ENCODE results near the gene RABGAP1L. TPM values are rescaled to one million over a fixed set of nuclear protein-coding genes. Genes with fewer than 3 reads are reported as not detected.

RABGAP1L gene
- total and polyA plus RNA-seq, 2 of the 8 experiments (the other 6 are each of a cell fraction or from before 2014, with no cell fraction given), result 33.3 to 156 TPM

GRCh38 chr1:174794861-174795260, 635.5 kb downstream of the RABGAP1L start:
- Histone ChIP-seq H3K4ac (replicated peaks; ENCODE audit: insufficient read length, low read depth, low read length) (no peak overlapping the region), H4K91ac (replicated peaks; ENCODE audit: insufficient read length, low read length) (no peak overlapping the region), H3K56ac (replicated peaks; ENCODE audit: insufficient read length, low read depth, low read length) (no peak overlapping the region), H3K14ac (ENCODE audit: insufficient read length) (no peak overlapping the region), H3K4me1 (replicated peaks in 1 of 4; ENCODE audit: control insufficient read depth in 3 of 4, insufficient read depth in 4 of 4, low read length in 3 of 4) (peaks cover 0 to 7% (median 3%) of the 10 kb centered on the region in 4 experiments; a peak in 3 of 7 replicates), H3K79me1 (ENCODE audit: low read depth, low read length) (no peaks in the 10 kb centered on the region), H2BK12ac (ENCODE audit: low read depth, low read length) (no peak overlapping the region), H3K9ac (replicated peaks in 1 of 4; ENCODE audit: extremely low read depth in 1 of 4, low read depth in 3 of 4, low read length in 3 of 4) (no peak overlapping the region), H3K79me2 (ENCODE audit: control insufficient read depth in 1 of 2, insufficient read depth in 2 of 2, low read length in 2 of 2) (no peaks in the 10 kb centered on the region), H3K27ac (ENCODE audit: low read depth, low read length) (no peak overlapping the region), H2BK120ac (replicated peaks; ENCODE audit: low read depth, low read length) (no peak overlapping the region), H3K23ac (ENCODE audit: insufficient read length) (no peak overlapping the region), H3K4me3 (ENCODE audit: extremely low read depth in 1 of 4, insufficient read depth in 2 of 4, low read depth in 3 of 4, low read length in 4 of 4) (no peak overlapping the region), H3K23me2 (ENCODE audit: low read depth, low read length) (peaks cover 6% of the 10 kb centered on the region), H2AFZ (ENCODE audit: low read length) (no peak overlapping the region), H2BK15ac (ENCODE audit: low read length) (no peak overlapping the region), H3K36me3 (ENCODE audit: control insufficient read depth in 2 of 4, insufficient read depth in 4 of 4, low read length in 3 of 4) (no peaks in the 10 kb centered on the region), H4K5ac (ENCODE audit: insufficient read length, low read depth, low read length) (no peak overlapping the region), H3K4me2 (ENCODE audit: insufficient read depth in 1 of 2, low read depth in 2 of 2, low read length in 2 of 2) (no peak overlapping the region), H2BK20ac (ENCODE audit: low read length) (no peak overlapping the region), H4K20me1 (replicated peaks in 1 of 2; ENCODE audit: control insufficient read depth in 1 of 2, insufficient read depth in 2 of 2, low read length in 2 of 2) (no peaks in the 10 kb centered on the region), H3K27me3 (replicated peaks in 1 of 4; ENCODE audit: control insufficient read depth in 3 of 4, extremely low read depth in 1 of 4, insufficient read depth in 3 of 4, low read length in 3 of 4) (no peaks in the 10 kb centered on the region), H2AK5ac (ENCODE audit: low read depth, low read length) (no peak overlapping the region), H2BK5ac (ENCODE audit: low read depth, low read length) (no peak overlapping the region), H3K18ac (ENCODE audit: extremely low read depth, low read length) (no peak overlapping the region), H3K9me3 (ENCODE audit: insufficient read depth in 2 of 2, low read depth in 1 of 2, low read length in 1 of 2) (no peaks in the 10 kb centered on the region), H4K8ac (ENCODE audit: extremely low read depth, insufficient read depth, low read length) (no peak overlapping the region)
- ChIA-PET POLR2A (ENCODE audit: partially characterized antibody) (interaction anchor here (1.3 to 4.3 kb wide), 3 partner anchors 10 to 204 kb away, joined by 3 to 17 read pairs (median 5); no protein-coding TSS in a partner anchor), CTCF (ENCODE audit: partially characterized antibody) (interaction anchor here (1.0 to 1.4 kb wide), 2 partner anchors 11 to 124 kb away, joined by 3 to 4 read pairs; no protein-coding TSS in a partner anchor)
- FAIRE-seq (no peak), DNase-seq (ENCODE audit: low read depth in 1 of 2, low spot score in 2 of 2) (no peak)
- no peak for TF ChIP-seq RAD21 (IDR thresholded peaks at IDR 0.05 in 1 of 2, conservative IDR thresholded peaks at IDR 0.05 in 1 of 2; ENCODE audit: low read depth in 2 of 2, low read length in 2 of 2)
- no peak for TF ChIP-seq CREB1 (IDR thresholded peaks at IDR 0.05)
- no peak for TF ChIP-seq BACH1 (IDR thresholded peaks at IDR 0.05; ENCODE audit: low read length)
- no peak for TF ChIP-seq RXRA (IDR thresholded peaks at IDR 0.05; ENCODE audit: insufficient read depth, low read depth, low read length)
- no peak for TF ChIP-seq KDM1A (IDR thresholded peaks at IDR 0.05; ENCODE audit: borderline replicate concordance, low read length)
- no peak for TF ChIP-seq MAFK (IDR thresholded peaks at IDR 0.05; ENCODE audit: low read depth, low read length)
- WGBS, 2 experiments (ENCODE audit: extremely low coverage in 1 of 2, insufficient coverage in 1 of 2, insufficient read length in 1 of 2, insufficient replicate concordance in 2 of 2, low coverage in 1 of 2, low lambda C conversion rate in 2 of 2, missing lambda C conversion rate in 1 of 2), result 89% methylated on average over 1 of the region's 1 CpG; no CpG with 5 or more reads in 1 of the 2 experiments

Data from H1 (cell line).